ENCODE measurements around the gene ERICH4. TPM values are rescaled to one million over a fixed set of nuclear protein-coding genes. Genes with fewer than 3 reads are reported as not detected.
"Not testable (repeated sequence)": the region's sequence is repeated elsewhere in the genome, so short reads cannot be mapped to it uniquely, and the experiment has no call there.

The ERICH4 gene
- total and polyA plus RNA-seq, 3 donors from 2014 or later: 0.61 to 1.8 TPM; not detected in 1

DNA sequence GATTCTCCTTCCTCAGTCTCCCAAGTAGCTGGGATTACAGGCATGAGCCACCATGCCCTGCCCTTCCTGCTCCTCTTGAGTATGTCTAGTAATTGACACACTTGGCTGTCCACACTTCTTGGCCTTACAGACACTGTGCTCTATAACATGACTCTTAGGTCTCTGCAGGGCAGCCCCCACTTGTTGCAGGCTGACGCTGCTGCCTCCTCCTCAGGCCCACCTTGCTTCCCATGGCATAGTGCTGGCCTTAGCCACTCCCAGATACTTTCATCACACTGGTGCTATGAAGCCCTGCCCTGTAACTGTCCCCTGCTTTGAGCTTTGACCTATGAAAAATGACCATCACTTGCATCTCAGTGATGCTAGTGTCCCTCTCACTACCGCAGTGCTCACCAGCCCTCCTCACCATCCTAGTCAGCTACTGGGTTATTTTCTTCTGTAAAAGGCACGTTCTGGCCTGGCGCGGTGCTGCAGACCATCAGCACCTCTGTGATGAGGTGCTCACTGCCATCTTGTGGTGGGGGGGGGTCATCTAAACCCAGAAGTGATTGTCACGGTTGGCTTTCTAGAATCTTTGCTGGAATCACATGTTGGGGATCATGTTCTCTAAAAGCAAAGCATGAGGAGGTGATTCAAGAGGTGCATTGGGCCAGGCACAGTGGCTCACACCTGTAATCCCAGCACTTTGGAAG is 9.8 kb downstream of the ERICH4 start:
- Histone ChIP-seq H3K27ac (no peak overlapping the region), H3K9me3 (no peaks in the 10 kb centered on the region), H3K36me3 (ENCODE audit: low read depth, missing control alignments) (no peaks in the 10 kb centered on the region), H3K4me3 (no peak overlapping the region), H3K4me1 (no peaks in the 10 kb centered on the region), H3K27me3 (no peaks in the 10 kb centered on the region)
- intact Hi-C loops (cut with DNase I; ENCODE audit: low total_unique reads): no loop called here
- WGBS, 2 donors: 71 to 74% methylated on average over 6 of the region's 6 CpGs
- no peak for DNase-seq
- no peak for TF ChIP-seq POLR2A (IDR thresholded peaks at IDR 0.05)

GRCh38 chr19:41455936-41456335 is 13.0 kb downstream of the ERICH4 start:
- intact Hi-C loops (cut with DNase I; ENCODE audit: low total_unique reads): no loop called here
- H3K36me3 ChIP-seq (ENCODE audit: low read depth, missing control alignments): no peaks in the 10 kb centered on the region
- TF ChIP-seq POLR2A (IDR thresholded peaks at IDR 0.05): no peak
- TF ChIP-seq CTCF (IDR thresholded peaks at IDR 0.05): no peak
- no peak overlapping the region for H3K4me3 ChIP-seq
- 35 to 53% methylated on average over 2 of the region's 2 CpGs for WGBS, 2 donors
- no peaks in the 10 kb centered on the region for H3K9me3 ChIP-seq
- H3K27ac ChIP-seq: no peak overlapping the region
- H3K27me3 ChIP-seq: no peaks in the 10 kb centered on the region
- DNase-seq: no peak
- no peaks in the 10 kb centered on the region for H3K4me1 ChIP-seq

- Histone ChIP-seq H3K4me1 (no peaks in the 10 kb centered on the region), H3K36me3 (ENCODE audit: low read depth, missing control alignments) (no peaks in the 10 kb centered on the region), H3K9me3 (no peaks in the 10 kb centered on the region), H3K27me3 (no peaks in the 10 kb centered on the region), H3K27ac (no peak overlapping the region), H3K4me3 (no peak overlapping the region)
- no peak for DNase-seq
- WGBS, 2 donors: 34 to 40% methylated on average over 7 of the region's 7 CpGs
- intact Hi-C loops (cut with DNase I; ENCODE audit: low total_unique reads): no loop called here
- no peak for TF ChIP-seq POLR2A (IDR thresholded peaks at IDR 0.05)
- TF ChIP-seq CTCF (IDR thresholded peaks at IDR 0.05): no peak
These were observed 13.5 kb downstream of the ERICH4 start for GRCh38 chr19:41456342-41456918.

GRCh38 chr19:41457241-41457640 is 14.3 kb downstream of the ERICH4 start:
- Histone ChIP-seq H3K4me1 (no peaks in the 10 kb centered on the region), H3K27me3 (no peaks in the 10 kb centered on the region), H3K27ac (no peak overlapping the region), H3K36me3 (ENCODE audit: low read depth, missing control alignments) (no peaks in the 10 kb centered on the region), H3K9me3 (no peaks in the 10 kb centered on the region), H3K4me3 (no peak overlapping the region)
- intact Hi-C loops (cut with DNase I; ENCODE audit: low total_unique reads): no loop called here
- WGBS, 2 donors: 38 to 46% methylated on average over 1 of the region's 1 CpG
- TF ChIP-seq CTCF (IDR thresholded peaks at IDR 0.05): no peak
- TF ChIP-seq POLR2A (IDR thresholded peaks at IDR 0.05): no peak
- DNase-seq: no peak

DNA sequence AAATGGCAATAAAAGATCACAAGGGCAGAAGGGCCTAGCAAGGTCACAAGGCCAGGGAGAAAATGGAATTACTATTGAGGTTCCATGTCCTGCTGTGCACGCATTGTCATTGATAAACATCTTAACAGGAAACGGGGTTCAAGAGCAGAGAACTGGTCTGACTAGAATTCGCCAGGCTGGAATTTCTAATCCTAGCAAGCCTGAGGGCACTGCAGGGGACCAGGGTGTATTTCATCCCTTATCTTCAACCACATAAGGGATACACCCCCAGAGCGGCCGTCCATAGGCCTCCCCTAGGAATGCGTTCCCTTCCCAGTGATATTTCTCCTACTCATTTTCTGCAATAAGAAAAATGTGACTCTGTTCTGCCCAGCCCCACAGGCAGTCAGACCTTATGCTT is 19.5 kb downstream of the ERICH4 start:
- DNase-seq: no peak
- Histone ChIP-seq H3K27me3 (no peaks in the 10 kb centered on the region), H3K9me3 (no peaks in the 10 kb centered on the region), H3K27ac (no peak overlapping the region), H3K36me3 (ENCODE audit: low read depth, missing control alignments) (no peaks in the 10 kb centered on the region), H3K4me1 (no peaks in the 10 kb centered on the region), H3K4me3 (no peak overlapping the region)
- WGBS, 2 donors: 68 to 83% methylated on average over 6 of the region's 6 CpGs
- intact Hi-C loops (cut with DNase I; ENCODE audit: low total_unique reads): no loop called here
- no peak for TF ChIP-seq CTCF (IDR thresholded peaks at IDR 0.05)
- TF ChIP-seq POLR2A (IDR thresholded peaks at IDR 0.05): no peak

GRCh38 chr19:41463257-41464256 is 20.6 kb downstream of the ERICH4 start:
- H3K9me3 ChIP-seq; H3K4me1 ChIP-seq; H3K4me3 ChIP-seq; H3K27me3 ChIP-seq; intact Hi-C loops (cut with DNase I; ENCODE audit: low total_unique reads); H3K36me3 ChIP-seq (ENCODE audit: low read depth, missing control alignments); H3K27ac ChIP-seq; DNase-seq: not testable (repeated sequence)
- 80 to 81% methylated on average over 22 of the region's 22 CpGs for WGBS, 2 donors
